DOHH2 (cell line): ENCODE measurements around the gene COQ9.

ENCODE experiments used
- H3F3A ChIP-seq: fragments of 200-600 bp; sonication (generic), shearing (Covaris generic); 2 replicates; pipeline ENCODE4 v1.6.0; 2016; ENCODE audit warnings: antibody characterized with exemption, mild to moderate bottlenecking; ENCODE audit not compliant: control insufficient read depth, insufficient read depth
- H3K27ac ChIP-seq: fragments of 200-600 bp; sonication (generic); 2 replicates; pipeline ENCODE4 v1.5.1; 2014; ENCODE audit warnings: low read depth, mild to moderate bottlenecking, low read length, moderate library complexity
- H3K27me3 ChIP-seq: fragments of 200-600 bp; sonication (generic); 2 replicates; pipeline ENCODE4 v1.6.1; 2014; ENCODE audit warnings: mild to moderate bottlenecking, low read length, mixed read lengths; ENCODE audit not compliant: control insufficient read depth
- H3K36me3 ChIP-seq: fragments of 200-600 bp; sonication (generic); 2 replicates; pipeline ENCODE4 v1.6.1; 2014; ENCODE audit warnings: mild to moderate bottlenecking, low read length, moderate library complexity, mixed read lengths; ENCODE audit not compliant: control insufficient read depth
- H3K4me1 ChIP-seq: fragments of 200-600 bp; sonication (generic); 2 replicates; pipeline ENCODE4 v1.6.1; 2014; ENCODE audit warnings: mild to moderate bottlenecking, low read length, mixed read lengths; ENCODE audit not compliant: control insufficient read depth
- H3K4me2 ChIP-seq: fragments of 200-600 bp; sonication (generic); 2 replicates; pipeline ENCODE4 v1.6.0; 2014; ENCODE audit warnings: mild to moderate bottlenecking, low read length, moderate library complexity
- H3K4me3 ChIP-seq: fragments of 200-600 bp; sonication (generic); 2 replicates; pipeline ENCODE4 v1.5.1; 2014; ENCODE audit warnings: mild to moderate bottlenecking, low read length, mixed read lengths
- H3K79me2 ChIP-seq: fragments of 200-600 bp; sonication (generic); 2 replicates; pipeline ENCODE4 v1.6.1; 2014; ENCODE audit warnings: mild to moderate bottlenecking, low read length, mixed read lengths; ENCODE audit not compliant: control insufficient read depth
- H3K9me2 ChIP-seq: fragments of 200-600 bp; sonication (generic); replicated peaks from 2 replicates; pipeline ENCODE4 v1.6.1; 2014; ENCODE audit warnings: mild to moderate bottlenecking, low read length, mixed read lengths; ENCODE audit not compliant: control insufficient read depth
- H3K9me3 ChIP-seq: fragments of 200-600 bp; sonication (generic); 2 replicates; pipeline ENCODE4 v1.6.1; 2014; ENCODE audit warnings: antibody characterized with exemption, low read length, mixed read lengths; ENCODE audit not compliant: control insufficient read depth, insufficient read depth
- H4K20me1 ChIP-seq: fragments of 200-600 bp; sonication (generic); 2 replicates; pipeline ENCODE4 v1.6.0; 2014; ENCODE audit warnings: low read depth, mild to moderate bottlenecking, antibody characterized with exemption, low read length, moderate library complexity; ENCODE audit not compliant: control insufficient read depth, insufficient read depth
- CTCF ChIP-seq: fragments of 200-600 bp; sonication (generic); IDR thresholded peaks from one replicate; pipeline ENCODE4 v1.5.1; 2014; ENCODE audit warnings: antibody characterized with exemption, mild to moderate bottlenecking, low read depth, low read length; ENCODE audit not compliant: poor library complexity, severe bottlenecking
- EZH2phosphoT487 ChIP-seq: fragments of 200-600 bp; sonication (generic); IDR thresholded peaks from 2 replicates; pipeline ENCODE4 v1.6.1; 2017; ENCODE audit warnings: borderline replicate concordance, mild to moderate bottlenecking, antibody characterized with exemption, low read length, moderate library complexity, mixed read lengths

COQ9 gene

GRCh38 chr16:57469917-57470470 is 22.7 kb downstream of the COQ9 start:
- 0 out of 2 replicates have a peak, but pooled peaks cover 2% of the 10 kb centered on the region for H4K20me1 ChIP-seq
- TF ChIP-seq CTCF: no peak
- no peak for TF ChIP-seq EZH2phosphoT487
- peaks cover 65% of the 10 kb centered on the region for H3K36me3 ChIP-seq
- H3K79me2 ChIP-seq: no peaks in the 10 kb centered on the region; the same call in 1 of the 2 replicates
- no peaks in the 10 kb centered on the region for H3K27me3 ChIP-seq
- peaks cover 4% of the 10 kb centered on the region for H3K4me1 ChIP-seq
- no peak overlapping the region for H3K27ac ChIP-seq
- 0 out of 2 replicates have a peak, but pooled peaks cover 2% of the 10 kb centered on the region for H3F3A ChIP-seq
- no peaks in the 10 kb centered on the region for H3K9me3 ChIP-seq
- H3K9me2 ChIP-seq: no peaks in the 10 kb centered on the region
- no peak overlapping the region for H3K4me3 ChIP-seq
- H3K4me2 ChIP-seq: no peak overlapping the region

- Histone ChIP-seq H3K4me2 (no peak overlapping the region), H3K4me1 (peaks cover 11% of the 10 kb centered on the region), H3F3A (0 out of 2 replicates have a peak, but pooled peaks cover 2% of the 10 kb centered on the region), H3K27ac (no peak overlapping the region), H3K4me3 (no peak overlapping the region), H3K9me2 (no peaks in the 10 kb centered on the region), H3K36me3 (peaks cover 58% of the 10 kb centered on the region), H3K9me3 (no peaks in the 10 kb centered on the region), H3K27me3 (no peaks in the 10 kb centered on the region), H3K79me2 (no peaks in the 10 kb centered on the region), H4K20me1 (0 out of 2 replicates have a peak, but pooled peaks cover 2% of the 10 kb centered on the region)
- no peak for TF ChIP-seq EZH2phosphoT487
- no peak for TF ChIP-seq CTCF
Measured at GRCh38 chr16:57470711-57471110, 23.4 kb downstream of the COQ9 start.

GRCh38 chr16:57471209-57471608 is 23.9 kb downstream of the COQ9 start:
- Histone ChIP-seq H3K36me3 (peaks cover 53% of the 10 kb centered on the region), H3K27me3 (no peaks in the 10 kb centered on the region), H3K79me2 (no peaks in the 10 kb centered on the region), H3F3A (0 out of 2 replicates have a peak, but pooled peaks cover 2% of the 10 kb centered on the region), H3K4me1 (peaks cover 16% of the 10 kb centered on the region), H3K9me3 (no peaks in the 10 kb centered on the region), H3K9me2 (no peaks in the 10 kb centered on the region), H3K27ac (no peak overlapping the region), H3K4me3 (no peak overlapping the region), H3K4me2 (no peak overlapping the region), H4K20me1 (0 out of 2 replicates have a peak, but pooled peaks cover 2% of the 10 kb centered on the region)
- TF ChIP-seq CTCF (no peak), EZH2phosphoT487 (no peak)
